HepG2 (cell line): ENCODE measurements around the gene RBL1. TPM values are rescaled to one million over a fixed set of nuclear protein-coding genes. Genes with fewer than 3 reads are reported as not detected.

Experiments used
- ESRRA ChIP-seq: sonication (generic); formaldehyde crosslinking; IDR thresholded peaks from 2 replicates; pipeline ENCODE4 v1.5.1; 2020; ENCODE audit warnings: mild to moderate bottlenecking, low read depth, missing genetic modification reagents
- FOXA1 ChIP-seq, 2 experiments: fragments of 450-650 bp in 1 of 2; sonication (generic) in 1 of 2; formaldehyde crosslinking in 1 of 2; IDR thresholded peaks; 2 replicates each; pipeline versions ENCODE4 v1.4.0 to v1.6.1; 2016 to 2020; ENCODE audit warnings: missing genetic modification reagents in 1 of 2
- FOXM1 ChIP-seq: sonication (generic); formaldehyde crosslinking; IDR thresholded peaks from 2 replicates; pipeline ENCODE4 v1.5.0; 2020; ENCODE audit warnings: missing genetic modification reagents
- KLF9 ChIP-seq: IDR thresholded peaks from 2 replicates; pipeline ENCODE4 v1.6.1; 2016; ENCODE audit warnings: low read depth
- MED13 ChIP-seq: sonication (generic); formaldehyde crosslinking; IDR thresholded peaks from 2 replicates; pipeline ENCODE4 v1.5.0; 2020; ENCODE audit warnings: missing genetic modification reagents
- YEATS2 ChIP-seq: sonication (generic); formaldehyde crosslinking; IDR thresholded peaks from 2 replicates; pipeline ENCODE4 v1.4.0; 2020; ENCODE audit warnings: missing genetic modification reagents, borderline replicate concordance
- ZBTB7B ChIP-seq: sonication (generic); formaldehyde crosslinking; IDR thresholded peaks from 2 replicates; pipeline ENCODE4 v1.4.0; 2020; ENCODE audit warnings: missing genetic modification reagents
- ZNF564 ChIP-seq: sonication (generic); formaldehyde crosslinking; IDR thresholded peaks from 2 replicates; pipeline ENCODE4 v1.8.1; 2023; ENCODE audit warnings: mild to moderate bottlenecking, missing genetic modification reagents
- polyA plus RNA-seq, 8 experiments: library from polyadenylated mRNA; depleted of rRNA in 3 of 8; stranded (reverse) in 7 of 8; unstranded in 1 of 8; fragments of >200 nt; fragmentation: Illumina TruSeq in 4 of 8; extraction: Trizol in 4 of 8; gene quantifications; 2 replicates each; pipeline versions ENCODE4 v1.2.1 to v1.2.3, GENCODE V29; 2011 to 2016; ENCODE audit warnings: low read depth in 4 of 8, missing spikeins in 1 of 8, mixed read lengths in 1 of 8; ENCODE audit not compliant: insufficient read depth in 1 of 8
- total RNA-seq, 5 experiments: library from RNA; depleted of rRNA; stranded (reverse); fragments of >200 nt; fragmentation: Illumina TruSeq; extraction: Trizol; gene quantifications; 2 replicates each; pipeline ENCODE4 v1.2.3, GENCODE V29; 2016; ENCODE audit warnings: low read depth in 1 of 5
- TF ChIP-seq, protein P1 (sequence below): IDR thresholded peaks from 2 replicates; pipeline ENCODE4 v1.6.1; 2016; ENCODE audit warnings: low read depth, missing genetic modification reagents, missing compliant biosample characterization
- TF ChIP-seq, protein P2 (sequence below): IDR thresholded peaks from 2 replicates; pipeline ENCODE4 v1.6.1; 2018; ENCODE audit warnings: missing genetic modification reagents, mild to moderate bottlenecking, missing compliant biosample characterization
- TF ChIP-seq, protein P3 (sequence below): sonication (generic); formaldehyde crosslinking; IDR thresholded peaks from 2 replicates; pipeline ENCODE4 v1.4.0; 2020; ENCODE audit warnings: mild to moderate bottlenecking, missing genetic modification reagents, borderline replicate concordance
- TF ChIP-seq, protein P4 (sequence below): sonication (generic); formaldehyde crosslinking; IDR thresholded peaks from 2 replicates; pipeline ENCODE4 v1.4.0; 2020; ENCODE audit warnings: missing genetic modification reagents

The RBL1 gene
- total and polyA plus RNA-seq, 2 of the 13 experiments (the other 11 are each of a cell fraction or from before 2014, with no cell fraction given): 6.0 to 27.5 TPM

DNA sequence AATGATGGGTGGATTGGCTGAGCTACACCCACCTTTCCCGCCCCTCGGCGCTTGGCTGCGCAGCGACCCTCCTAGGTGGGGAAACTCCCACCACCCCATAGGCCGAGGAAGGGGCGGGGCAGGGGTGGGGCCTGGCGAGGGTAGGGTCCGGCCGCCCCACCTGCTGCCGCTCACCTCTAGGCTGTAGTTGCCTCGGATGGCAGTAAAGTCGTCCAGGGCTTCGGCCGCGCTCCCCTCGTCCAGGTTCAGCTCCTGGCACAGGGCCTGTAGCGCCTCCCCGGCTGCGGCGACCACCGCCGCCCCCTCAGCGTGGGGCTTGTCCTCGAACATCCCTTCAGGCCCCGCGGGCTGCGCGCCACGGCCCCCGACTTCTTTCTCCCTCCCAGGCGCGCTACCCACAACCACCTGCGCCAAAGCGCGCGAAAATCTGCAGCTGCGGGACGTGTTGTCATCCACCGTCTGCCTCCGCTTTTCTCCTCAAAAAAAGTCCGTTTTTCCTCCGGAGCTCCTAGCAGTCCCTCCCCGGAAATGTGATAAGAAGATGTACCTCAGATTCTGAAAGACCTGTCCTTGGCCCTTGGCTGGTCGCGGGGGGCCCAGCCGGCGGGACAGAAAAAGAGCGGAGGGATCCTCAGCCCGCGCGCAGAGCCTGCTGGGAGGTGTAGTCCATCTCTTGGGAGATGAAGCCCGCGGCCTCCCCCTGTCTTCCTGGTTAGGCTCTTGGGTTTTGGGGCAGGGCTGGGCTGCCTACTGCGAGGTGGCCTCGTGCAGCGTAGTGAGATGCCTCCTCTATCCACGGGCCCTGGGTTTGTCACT lies at the start of gene RBL1 (continued):
- peak; percentile 96 for TF ChIP-seq ZBTB7B (CRISPR knock-in tag)
- TF ChIP-seq KLF9 (CRISPR knock-in tag): peak; percentile 99; the same call in 1 of the 2 replicates
- peak; percentile 81; the same call in 1 of the 2 replicates for TF ChIP-seq ZNF564 (CRISPR knock-in tag)
- peak; percentile 92 for TF ChIP-seq MED13 (CRISPR knock-in tag)
- TF ChIP-seq FOXM1 (CRISPR knock-in tag): peak; percentile 73; the same call in 1 of the 2 replicates
- TF ChIP-seq, protein P1, sequence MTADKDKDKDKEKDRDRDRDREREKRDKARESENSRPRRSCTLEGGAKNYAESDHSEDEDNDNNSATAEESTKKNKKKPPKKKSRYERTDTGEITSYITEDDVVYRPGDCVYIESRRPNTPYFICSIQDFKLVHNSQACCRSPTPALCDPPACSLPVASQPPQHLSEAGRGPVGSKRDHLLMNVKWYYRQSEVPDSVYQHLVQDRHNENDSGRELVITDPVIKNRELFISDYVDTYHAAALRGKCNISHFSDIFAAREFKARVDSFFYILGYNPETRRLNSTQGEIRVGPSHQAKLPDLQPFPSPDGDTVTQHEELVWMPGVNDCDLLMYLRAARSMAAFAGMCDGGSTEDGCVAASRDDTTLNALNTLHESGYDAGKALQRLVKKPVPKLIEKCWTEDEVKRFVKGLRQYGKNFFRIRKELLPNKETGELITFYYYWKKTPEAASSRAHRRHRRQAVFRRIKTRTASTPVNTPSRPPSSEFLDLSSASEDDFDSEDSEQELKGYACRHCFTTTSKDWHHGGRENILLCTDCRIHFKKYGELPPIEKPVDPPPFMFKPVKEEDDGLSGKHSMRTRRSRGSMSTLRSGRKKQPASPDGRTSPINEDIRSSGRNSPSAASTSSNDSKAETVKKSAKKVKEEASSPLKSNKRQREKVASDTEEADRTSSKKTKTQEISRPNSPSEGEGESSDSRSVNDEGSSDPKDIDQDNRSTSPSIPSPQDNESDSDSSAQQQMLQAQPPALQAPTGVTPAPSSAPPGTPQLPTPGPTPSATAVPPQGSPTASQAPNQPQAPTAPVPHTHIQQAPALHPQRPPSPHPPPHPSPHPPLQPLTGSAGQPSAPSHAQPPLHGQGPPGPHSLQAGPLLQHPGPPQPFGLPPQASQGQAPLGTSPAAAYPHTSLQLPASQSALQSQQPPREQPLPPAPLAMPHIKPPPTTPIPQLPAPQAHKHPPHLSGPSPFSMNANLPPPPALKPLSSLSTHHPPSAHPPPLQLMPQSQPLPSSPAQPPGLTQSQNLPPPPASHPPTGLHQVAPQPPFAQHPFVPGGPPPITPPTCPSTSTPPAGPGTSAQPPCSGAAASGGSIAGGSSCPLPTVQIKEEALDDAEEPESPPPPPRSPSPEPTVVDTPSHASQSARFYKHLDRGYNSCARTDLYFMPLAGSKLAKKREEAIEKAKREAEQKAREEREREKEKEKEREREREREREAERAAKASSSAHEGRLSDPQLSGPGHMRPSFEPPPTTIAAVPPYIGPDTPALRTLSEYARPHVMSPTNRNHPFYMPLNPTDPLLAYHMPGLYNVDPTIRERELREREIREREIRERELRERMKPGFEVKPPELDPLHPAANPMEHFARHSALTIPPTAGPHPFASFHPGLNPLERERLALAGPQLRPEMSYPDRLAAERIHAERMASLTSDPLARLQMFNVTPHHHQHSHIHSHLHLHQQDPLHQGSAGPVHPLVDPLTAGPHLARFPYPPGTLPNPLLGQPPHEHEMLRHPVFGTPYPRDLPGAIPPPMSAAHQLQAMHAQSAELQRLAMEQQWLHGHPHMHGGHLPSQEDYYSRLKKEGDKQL (CRISPR knock-in tag): no peak
- TF ChIP-seq, protein P2, sequence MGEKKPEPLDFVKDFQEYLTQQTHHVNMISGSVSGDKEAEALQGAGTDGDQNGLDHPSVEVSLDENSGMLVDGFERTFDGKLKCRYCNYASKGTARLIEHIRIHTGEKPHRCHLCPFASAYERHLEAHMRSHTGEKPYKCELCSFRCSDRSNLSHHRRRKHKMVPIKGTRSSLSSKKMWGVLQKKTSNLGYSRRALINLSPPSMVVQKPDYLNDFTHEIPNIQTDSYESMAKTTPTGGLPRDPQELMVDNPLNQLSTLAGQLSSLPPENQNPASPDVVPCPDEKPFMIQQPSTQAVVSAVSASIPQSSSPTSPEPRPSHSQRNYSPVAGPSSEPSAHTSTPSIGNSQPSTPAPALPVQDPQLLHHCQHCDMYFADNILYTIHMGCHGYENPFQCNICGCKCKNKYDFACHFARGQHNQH: peak; percentile 94
- TF ChIP-seq, protein P3, sequence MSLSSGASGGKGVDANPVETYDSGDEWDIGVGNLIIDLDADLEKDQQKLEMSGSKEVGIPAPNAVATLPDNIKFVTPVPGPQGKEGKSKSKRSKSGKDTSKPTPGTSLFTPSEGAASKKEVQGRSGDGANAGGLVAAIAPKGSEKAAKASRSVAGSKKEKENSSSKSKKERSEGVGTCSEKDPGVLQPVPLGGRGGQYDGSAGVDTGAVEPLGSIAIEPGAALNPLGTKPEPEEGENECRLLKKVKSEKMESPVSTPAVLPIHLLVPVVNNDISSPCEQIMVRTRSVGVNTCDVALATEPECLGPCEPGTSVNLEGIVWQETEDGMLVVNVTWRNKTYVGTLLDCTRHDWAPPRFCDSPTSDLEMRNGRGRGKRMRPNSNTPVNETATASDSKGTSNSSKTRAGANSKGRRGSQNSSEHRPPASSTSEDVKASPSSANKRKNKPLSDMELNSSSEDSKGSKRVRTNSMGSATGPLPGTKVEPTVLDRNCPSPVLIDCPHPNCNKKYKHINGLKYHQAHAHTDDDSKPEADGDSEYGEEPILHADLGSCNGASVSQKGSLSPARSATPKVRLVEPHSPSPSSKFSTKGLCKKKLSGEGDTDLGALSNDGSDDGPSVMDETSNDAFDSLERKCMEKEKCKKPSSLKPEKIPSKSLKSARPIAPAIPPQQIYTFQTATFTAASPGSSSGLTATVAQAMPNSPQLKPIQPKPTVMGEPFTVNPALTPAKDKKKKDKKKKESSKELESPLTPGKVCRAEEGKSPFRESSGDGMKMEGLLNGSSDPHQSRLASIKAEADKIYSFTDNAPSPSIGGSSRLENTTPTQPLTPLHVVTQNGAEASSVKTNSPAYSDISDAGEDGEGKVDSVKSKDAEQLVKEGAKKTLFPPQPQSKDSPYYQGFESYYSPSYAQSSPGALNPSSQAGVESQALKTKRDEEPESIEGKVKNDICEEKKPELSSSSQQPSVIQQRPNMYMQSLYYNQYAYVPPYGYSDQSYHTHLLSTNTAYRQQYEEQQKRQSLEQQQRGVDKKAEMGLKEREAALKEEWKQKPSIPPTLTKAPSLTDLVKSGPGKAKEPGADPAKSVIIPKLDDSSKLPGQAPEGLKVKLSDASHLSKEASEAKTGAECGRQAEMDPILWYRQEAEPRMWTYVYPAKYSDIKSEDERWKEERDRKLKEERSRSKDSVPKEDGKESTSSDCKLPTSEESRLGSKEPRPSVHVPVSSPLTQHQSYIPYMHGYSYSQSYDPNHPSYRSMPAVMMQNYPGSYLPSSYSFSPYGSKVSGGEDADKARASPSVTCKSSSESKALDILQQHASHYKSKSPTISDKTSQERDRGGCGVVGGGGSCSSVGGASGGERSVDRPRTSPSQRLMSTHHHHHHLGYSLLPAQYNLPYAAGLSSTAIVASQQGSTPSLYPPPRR (CRISPR knock-in tag): peak; percentile 86
- peak; percentile 91 for TF ChIP-seq ESRRA (CRISPR knock-in tag)
- no peak for TF ChIP-seq FOXA1 (IDR thresholded peaks at IDR 0.05)
- peak; percentile 72 for TF ChIP-seq FOXA1 (CRISPR knock-in tag; IDR thresholded peaks at IDR 0.05)
- TF ChIP-seq, protein P4, sequence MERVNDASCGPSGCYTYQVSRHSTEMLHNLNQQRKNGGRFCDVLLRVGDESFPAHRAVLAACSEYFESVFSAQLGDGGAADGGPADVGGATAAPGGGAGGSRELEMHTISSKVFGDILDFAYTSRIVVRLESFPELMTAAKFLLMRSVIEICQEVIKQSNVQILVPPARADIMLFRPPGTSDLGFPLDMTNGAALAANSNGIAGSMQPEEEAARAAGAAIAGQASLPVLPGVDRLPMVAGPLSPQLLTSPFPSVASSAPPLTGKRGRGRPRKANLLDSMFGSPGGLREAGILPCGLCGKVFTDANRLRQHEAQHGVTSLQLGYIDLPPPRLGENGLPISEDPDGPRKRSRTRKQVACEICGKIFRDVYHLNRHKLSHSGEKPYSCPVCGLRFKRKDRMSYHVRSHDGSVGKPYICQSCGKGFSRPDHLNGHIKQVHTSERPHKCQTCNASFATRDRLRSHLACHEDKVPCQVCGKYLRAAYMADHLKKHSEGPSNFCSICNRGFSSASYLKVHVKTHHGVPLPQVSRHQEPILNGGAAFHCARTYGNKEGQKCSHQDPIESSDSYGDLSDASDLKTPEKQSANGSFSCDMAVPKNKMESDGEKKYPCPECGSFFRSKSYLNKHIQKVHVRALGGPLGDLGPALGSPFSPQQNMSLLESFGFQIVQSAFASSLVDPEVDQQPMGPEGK (CRISPR knock-in tag): peak; percentile 93
- TF ChIP-seq YEATS2: peak; percentile 99
